ENCODE measurements around the gene RNF144A. TPM values are rescaled to one million over a fixed set of nuclear protein-coding genes. Genes with fewer than 3 reads are reported as not detected.

RNF144A gene
- total RNA-seq, 1 experiment from 2014 or later = 0.21 TPM

DNA sequence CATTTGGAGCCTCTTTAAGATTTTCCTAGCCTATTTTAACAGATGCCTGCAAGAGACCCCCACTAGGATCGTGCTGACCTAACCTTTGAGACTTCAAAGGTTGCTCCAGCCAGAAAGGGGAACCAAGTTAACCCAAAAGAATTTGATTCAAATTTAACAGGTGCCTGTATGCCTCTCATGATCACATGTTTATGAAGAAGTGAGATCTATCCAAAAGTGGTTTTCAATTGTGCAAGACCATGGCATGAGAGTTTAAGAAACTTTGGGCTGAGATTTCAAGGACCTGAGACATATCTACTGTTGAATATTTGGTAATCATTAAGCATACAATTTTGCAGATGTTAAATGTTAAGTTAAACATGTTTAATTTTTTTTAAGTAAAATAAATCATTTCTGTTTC is 40.9 kb upstream of the RNF144A start:
- BruUV-seq (replicated peaks) = no TSS peak
- intact Hi-C loops (cut with micrococcal nuclease) = no loop called here
- POLR2A ChIA-PET = interaction anchor here (0.5 to 2.0 kb wide), 3 partner anchors 8 to 1750 kb away, joined by 4 to 6 read pairs (median 4); partner anchors contain the start of gene CMPK2
- no peak overlapping the region for H3K27ac Mint-ChIP-seq (ENCODE audit: low read depth, unreplicated experiment)
- H3K4me1 Mint-ChIP-seq (ENCODE audit: insufficient read depth, unreplicated experiment) = no peaks in the 10 kb centered on the region
- H3K9me3 Mint-ChIP-seq (ENCODE audit: unreplicated experiment) = peaks cover 7% of the 10 kb centered on the region
- TF ChIP-seq, protein P1, sequence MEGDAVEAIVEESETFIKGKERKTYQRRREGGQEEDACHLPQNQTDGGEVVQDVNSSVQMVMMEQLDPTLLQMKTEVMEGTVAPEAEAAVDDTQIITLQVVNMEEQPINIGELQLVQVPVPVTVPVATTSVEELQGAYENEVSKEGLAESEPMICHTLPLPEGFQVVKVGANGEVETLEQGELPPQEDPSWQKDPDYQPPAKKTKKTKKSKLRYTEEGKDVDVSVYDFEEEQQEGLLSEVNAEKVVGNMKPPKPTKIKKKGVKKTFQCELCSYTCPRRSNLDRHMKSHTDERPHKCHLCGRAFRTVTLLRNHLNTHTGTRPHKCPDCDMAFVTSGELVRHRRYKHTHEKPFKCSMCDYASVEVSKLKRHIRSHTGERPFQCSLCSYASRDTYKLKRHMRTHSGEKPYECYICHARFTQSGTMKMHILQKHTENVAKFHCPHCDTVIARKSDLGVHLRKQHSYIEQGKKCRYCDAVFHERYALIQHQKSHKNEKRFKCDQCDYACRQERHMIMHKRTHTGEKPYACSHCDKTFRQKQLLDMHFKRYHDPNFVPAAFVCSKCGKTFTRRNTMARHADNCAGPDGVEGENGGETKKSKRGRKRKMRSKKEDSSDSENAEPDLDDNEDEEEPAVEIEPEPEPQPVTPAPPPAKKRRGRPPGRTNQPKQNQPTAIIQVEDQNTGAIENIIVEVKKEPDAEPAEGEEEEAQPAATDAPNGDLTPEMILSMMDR (IDR thresholded peaks at IDR 0.05; ENCODE audit: unreplicated experiment) = no peak
- H3K36me3 Mint-ChIP-seq (ENCODE audit: insufficient read depth, unreplicated experiment) = no peaks in the 10 kb centered on the region
- no peak for DNase-seq (ENCODE audit: unreplicated experiment)
- peaks cover 56% of the 10 kb centered on the region for H3K27me3 Mint-ChIP-seq (ENCODE audit: insufficient read depth, unreplicated experiment)
- CTCF ChIA-PET = interaction anchor here (0.6 to 4.0 kb wide), 2 partner anchors 9 to 517 kb away, joined by 5 to 26 read pairs; partner anchors contain the start of gene CMPK2
- H3K4me3 Mint-ChIP-seq (ENCODE audit: unreplicated experiment) = no peak overlapping the region

DNA sequence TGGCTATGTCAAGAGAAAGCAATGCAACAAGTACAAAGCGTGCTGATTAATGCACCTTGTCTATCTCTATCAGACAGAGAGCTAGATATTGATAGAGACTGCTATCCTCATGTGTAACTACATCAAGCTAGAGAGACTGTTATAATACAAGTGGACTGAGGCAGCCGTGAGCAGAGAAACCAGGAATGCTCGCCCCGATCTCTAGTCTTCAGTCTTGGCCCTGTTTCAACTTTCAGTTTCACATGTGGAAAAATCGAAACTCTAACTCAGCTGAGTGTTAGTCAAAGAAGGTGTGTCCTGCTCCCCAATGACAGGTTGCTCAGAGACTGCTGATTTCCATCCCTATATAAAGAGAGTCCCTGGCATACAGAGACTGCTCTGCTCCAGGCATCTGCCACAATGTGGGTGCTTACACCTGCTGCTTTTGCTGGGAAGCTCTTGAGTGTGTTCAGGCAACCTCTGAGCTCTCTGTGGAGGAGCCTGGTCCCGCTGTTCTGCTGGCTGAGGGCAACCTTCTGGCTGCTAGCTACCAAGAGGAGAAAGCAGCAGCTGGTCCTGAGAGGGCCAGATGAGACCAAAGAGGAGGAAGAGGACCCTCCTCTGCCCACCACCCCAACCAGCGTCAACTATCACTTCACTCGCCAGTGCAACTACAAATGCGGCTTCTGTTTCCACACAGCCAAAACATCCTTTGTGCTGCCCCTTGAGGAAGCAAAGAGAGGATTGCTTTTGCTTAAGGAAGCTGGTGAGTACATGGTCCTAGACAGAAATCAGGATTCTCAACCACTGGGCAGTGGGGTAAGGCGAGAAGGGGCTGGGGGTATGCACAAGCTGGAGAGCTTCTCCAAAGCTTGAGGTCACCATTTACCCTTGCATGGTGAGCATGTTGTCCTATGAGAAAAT is 39.6 kb upstream of the RNF144A start, which contains the start of gene RSAD2:
RSAD2 (plus strand) TSS at position 376 of the 903 bp plus-strand sequence; CDS start at position 400, 24 bp downstream.
- CTCF ChIA-PET = interaction anchor here (1.2 to 4.0 kb wide), 3 partner anchors 11 to 18 kb away, joined by 3 to 26 read pairs (median 3); partner anchors contain the start of gene CMPK2
- intact Hi-C loops (cut with micrococcal nuclease) = no loop called here
- Mint-ChIP-seq H3K4me3 (ENCODE audit: unreplicated experiment) (peak within 1 kb of the TSS; percentile 66), H3K36me3 (ENCODE audit: insufficient read depth, unreplicated experiment) (no peaks in the 10 kb centered on the region), H3K27me3 (ENCODE audit: insufficient read depth, unreplicated experiment) (peaks cover 53% of the 10 kb centered on the region), H3K4me1 (ENCODE audit: insufficient read depth, unreplicated experiment) (no peaks in the 10 kb centered on the region), H3K9me3 (ENCODE audit: unreplicated experiment) (peaks cover 7% of the 10 kb centered on the region), H3K27ac (ENCODE audit: low read depth, unreplicated experiment) (no peak within 1 kb of the TSS)
- POLR2A ChIA-PET = interaction anchor here (0.9 to 2.0 kb wide), 2 partner anchors 10 to 11 kb away, joined by 4 to 6 read pairs; partner anchors contain the start of gene CMPK2
- BruUV-seq (replicated peaks) = no TSS peak
- DNase-seq (ENCODE audit: unreplicated experiment) = peak; percentile 81
- TF ChIP-seq, protein P1 (IDR thresholded peaks at IDR 0.05; ENCODE audit: unreplicated experiment) = no peak

DNA sequence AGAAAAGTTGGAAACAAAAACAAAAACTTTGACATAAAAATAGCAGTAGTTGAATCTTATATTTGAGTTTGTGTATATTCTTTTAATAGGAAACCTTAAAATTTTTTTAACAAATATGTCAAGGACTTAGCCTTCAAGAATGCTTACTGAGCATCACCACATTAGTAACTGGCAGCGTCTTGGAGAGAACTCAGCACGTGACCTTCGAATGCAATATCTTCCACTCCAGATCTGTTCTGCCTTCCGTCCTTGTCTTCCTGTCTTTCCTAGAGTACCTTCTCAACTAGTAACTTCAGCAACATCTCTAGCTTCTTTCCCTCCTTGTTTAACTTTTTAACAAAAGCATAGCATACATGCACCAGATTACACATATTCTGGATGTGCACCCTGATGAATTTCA is 38.7 kb upstream of the RNF144A start:
- ChIA-PET POLR2A (no interaction called here), CTCF (interaction anchor here (1.2 to 4.0 kb wide), 3 partner anchors 12 to 19 kb away, joined by 3 to 26 read pairs (median 4); partner anchors contain the start of gene CMPK2)
- Mint-ChIP-seq H3K36me3 (ENCODE audit: insufficient read depth, unreplicated experiment) (no peaks in the 10 kb centered on the region), H3K27me3 (ENCODE audit: insufficient read depth, unreplicated experiment) (peaks cover 49% of the 10 kb centered on the region), H3K27ac (ENCODE audit: low read depth, unreplicated experiment) (no peak overlapping the region), H3K4me3 (ENCODE audit: unreplicated experiment) (no peak overlapping the region), H3K9me3 (ENCODE audit: unreplicated experiment) (peaks cover 7% of the 10 kb centered on the region), H3K4me1 (ENCODE audit: insufficient read depth, unreplicated experiment) (no peaks in the 10 kb centered on the region)
- no peak for DNase-seq (ENCODE audit: unreplicated experiment)
- intact Hi-C loops (cut with micrococcal nuclease) = no loop called here
- TF ChIP-seq, protein P1 (IDR thresholded peaks at IDR 0.05; ENCODE audit: unreplicated experiment) = no peak
- no TSS peak for BruUV-seq (replicated peaks)

DNA sequence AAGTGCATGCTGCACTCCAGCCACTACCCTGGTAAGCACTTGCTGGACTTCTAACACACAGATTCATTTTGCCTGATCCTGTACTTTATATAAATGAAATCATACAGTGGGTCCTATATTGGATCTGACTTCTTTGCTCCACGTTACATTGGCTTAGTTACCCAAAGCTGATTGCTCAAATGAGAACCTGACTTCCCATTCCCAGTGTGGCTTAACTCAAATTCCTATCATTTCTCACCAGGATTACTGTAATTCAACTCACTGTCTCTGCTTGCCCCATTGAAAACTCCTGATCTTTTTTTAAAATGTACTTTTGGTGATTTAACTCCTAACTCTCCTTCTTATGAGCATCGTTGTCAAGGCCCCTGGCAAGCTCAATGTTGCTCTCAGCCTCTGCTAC is 38.2 kb upstream of the RNF144A start:
- H3K4me1 Mint-ChIP-seq (ENCODE audit: insufficient read depth, unreplicated experiment) = no peaks in the 10 kb centered on the region
- H3K27ac Mint-ChIP-seq (ENCODE audit: low read depth, unreplicated experiment) = no peak overlapping the region
- no peak for DNase-seq (ENCODE audit: unreplicated experiment)
- H3K4me3 Mint-ChIP-seq (ENCODE audit: unreplicated experiment) = no peak overlapping the region
- no peaks in the 10 kb centered on the region for H3K36me3 Mint-ChIP-seq (ENCODE audit: insufficient read depth, unreplicated experiment)
- no TSS peak for BruUV-seq (replicated peaks)
- ChIA-PET POLR2A (interaction anchor here (0.7 kb wide), 1 partner anchor 12 kb away, joined by 3 read pairs; no protein-coding TSS in a partner anchor), CTCF (interaction anchor here (0.6 to 4.0 kb wide), 4 partner anchors 12 to 220 kb away, joined by 3 to 26 read pairs (median 4); partner anchors contain the start of gene CMPK2)
- TF ChIP-seq, protein P1 (IDR thresholded peaks at IDR 0.05; ENCODE audit: unreplicated experiment) = no peak
- intact Hi-C loops (cut with micrococcal nuclease) = no loop called here
- peaks cover 53% of the 10 kb centered on the region for H3K27me3 Mint-ChIP-seq (ENCODE audit: insufficient read depth, unreplicated experiment)
- H3K9me3 Mint-ChIP-seq (ENCODE audit: unreplicated experiment) = peaks cover 6% of the 10 kb centered on the region

Measured in MCF 10A (cell line).